HG03066 (cell line): ENCODE measurements around the gene KSR2.

ENCODE experiments used
- ATAC-seq: cut with Tn5 transposase; IDR thresholded peaks from one replicate; pipeline ENCODE4 v1.9.1; 2021; ENCODE audit warnings: low read depth; ENCODE audit not compliant: unreplicated experiment

Gene KSR2

GRCh38 chr12:117516034-117516433 lies 452.8 kb downstream of the KSR2 start:
- ATAC-seq, result no peak

DNA sequence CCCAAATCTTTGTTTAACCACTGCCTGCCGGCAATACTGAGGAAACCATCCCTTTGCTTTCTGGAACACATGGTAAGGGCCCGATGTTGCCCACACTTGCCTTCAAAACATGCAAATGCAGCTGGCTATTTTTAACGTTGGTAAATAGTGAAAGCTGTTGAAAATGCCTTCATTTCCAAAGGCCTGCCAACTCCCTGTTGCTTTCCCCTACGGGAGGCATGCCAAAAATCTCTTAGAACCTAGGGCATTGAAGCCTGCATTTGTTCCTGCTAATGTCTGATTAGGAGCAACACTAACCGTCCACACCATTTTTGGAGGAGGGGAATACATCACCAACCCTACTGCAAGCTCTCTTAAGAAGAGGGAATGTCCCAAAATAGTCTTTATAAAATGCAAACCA lies 454.8 kb downstream of the KSR2 start:
- no peak for ATAC-seq

GRCh38 chr12:117513353-117513752 lies 455.4 kb downstream of the KSR2 start:
- no peak for ATAC-seq

GRCh38 chr12:117508468-117508867 lies 460.3 kb downstream of the KSR2 start:
- ATAC-seq, result no peak

DNA sequence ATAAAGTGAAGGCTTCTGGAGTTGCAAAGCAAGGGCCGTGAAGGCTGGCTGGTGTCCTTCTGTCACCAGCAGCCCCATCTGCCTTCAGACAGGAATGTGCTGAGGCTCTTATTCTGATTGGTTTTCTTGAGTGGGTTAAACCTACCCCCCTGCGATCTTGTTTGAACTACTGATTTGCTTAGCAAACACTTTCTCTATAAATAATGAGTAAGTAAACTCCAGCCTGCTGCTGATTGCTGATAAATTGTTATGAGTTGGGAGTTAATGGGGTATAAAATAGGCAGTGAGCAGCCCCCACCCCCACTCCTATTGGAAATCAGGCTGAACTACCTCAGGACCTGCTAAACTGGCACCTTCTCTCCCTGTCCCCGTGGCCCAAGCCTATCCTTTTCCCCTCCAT lies 461.2 kb downstream of the KSR2 start:
- ATAC-seq, result no peak

GRCh38 chr12:117506333-117506732 lies 462.5 kb downstream of the KSR2 start:
- no peak for ATAC-seq

GRCh38 chr12:117502633-117503032 lies 466.2 kb downstream of the KSR2 start:
- ATAC-seq, result no peak

DNA sequence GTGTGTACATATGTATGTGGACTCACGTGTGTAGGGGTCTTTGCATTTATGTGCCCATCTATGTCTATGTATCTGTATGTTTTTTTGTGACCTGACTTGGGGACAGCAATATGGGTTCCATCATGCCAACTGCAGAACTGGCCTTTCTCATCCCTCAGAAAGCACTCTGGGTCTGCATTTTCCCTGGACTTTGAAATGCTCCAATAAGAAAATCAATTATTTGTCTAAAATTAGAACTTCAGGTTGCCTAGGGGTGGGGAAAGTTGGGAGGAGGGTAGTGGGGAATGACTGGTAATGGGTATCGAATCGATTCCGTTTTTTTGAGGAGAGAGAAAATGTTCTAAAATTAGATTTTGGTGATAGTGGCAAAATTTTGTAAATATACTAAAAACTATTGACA lies 466.6 kb downstream of the KSR2 start:
- no peak for ATAC-seq

DNA sequence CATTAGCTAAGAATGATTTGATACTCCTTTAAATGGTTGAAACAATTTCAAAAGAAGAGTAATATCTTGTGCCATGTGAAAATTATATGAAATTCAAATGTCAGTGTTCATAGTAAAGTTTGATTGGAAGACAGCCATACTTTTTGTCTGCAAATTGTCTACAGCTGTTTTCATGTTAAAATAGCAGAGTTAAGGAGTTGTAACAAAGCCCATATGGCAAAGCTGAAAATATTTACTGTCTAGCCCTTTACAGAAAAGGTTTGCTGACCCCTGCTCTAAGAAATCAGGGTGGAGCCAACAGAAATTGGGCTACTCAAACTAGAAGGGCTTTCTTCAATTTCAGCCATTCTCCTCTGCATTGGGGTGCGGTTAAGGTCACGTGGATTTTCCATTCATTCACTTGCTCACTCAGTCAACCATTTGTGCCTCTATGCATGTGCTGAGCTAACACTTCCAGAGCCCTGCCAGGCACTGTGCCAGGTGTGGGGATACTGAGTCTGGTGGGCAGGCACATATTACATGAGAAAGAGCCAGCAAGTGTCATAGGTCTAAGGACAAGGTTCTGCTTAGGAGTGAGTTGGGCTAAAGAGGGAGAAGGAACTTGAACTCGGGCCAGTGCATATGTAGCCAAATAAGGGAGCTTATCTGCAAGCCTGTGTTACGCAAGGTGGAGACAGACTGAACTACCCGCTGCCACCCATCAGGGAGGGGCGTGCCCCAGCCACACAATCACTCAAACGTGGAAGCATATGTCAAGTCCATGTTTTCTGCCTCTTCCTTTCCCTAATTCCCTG lies 467.5 kb downstream of the KSR2 start:
- ATAC-seq, result no peak

DNA sequence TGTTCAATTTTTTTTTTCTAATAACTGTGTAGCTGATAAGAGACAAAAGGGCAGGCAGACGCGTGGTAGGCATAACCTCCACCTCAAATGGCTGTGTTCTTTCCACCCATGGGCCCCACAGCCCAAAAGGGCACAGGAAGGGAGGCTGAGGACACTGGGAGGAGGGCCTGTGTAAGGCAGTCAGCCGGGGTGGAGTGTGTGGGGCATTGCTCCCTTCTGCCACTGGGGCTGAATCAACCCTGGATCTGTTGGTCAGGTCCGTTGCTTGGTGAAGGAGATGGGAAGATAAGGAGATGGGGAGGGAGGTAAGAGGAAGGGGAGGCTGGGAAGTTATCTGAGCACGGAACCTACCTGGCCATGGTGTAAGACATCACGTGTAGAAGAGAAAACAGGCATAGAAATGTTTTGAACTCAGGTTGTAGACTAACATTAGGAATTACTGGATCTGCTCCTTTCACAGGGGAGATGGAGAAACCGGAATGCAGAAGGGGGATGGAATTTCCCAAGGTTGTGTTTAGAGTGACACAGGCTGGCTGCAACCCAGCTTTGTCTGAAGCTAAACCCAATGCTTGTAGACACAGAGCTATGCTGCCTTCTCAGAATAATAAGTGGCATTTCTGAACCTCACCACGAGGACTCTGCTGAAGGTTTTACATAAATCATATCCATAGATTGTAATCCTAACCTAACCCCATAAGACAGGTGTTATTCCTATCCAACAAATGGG lies 468.9 kb downstream of the KSR2 start:
- ATAC-seq, result no peak

- no peak for ATAC-seq
Measured at GRCh38 chr12:117498880-117499279, 469.9 kb downstream of the KSR2 start.

GRCh38 chr12:117498256-117498655 lies 470.5 kb downstream of the KSR2 start:
- ATAC-seq, result no peak

- ATAC-seq, result no peak
Measured at GRCh38 chr12:117497407-117497806, 471.4 kb downstream of the KSR2 start.

DNA sequence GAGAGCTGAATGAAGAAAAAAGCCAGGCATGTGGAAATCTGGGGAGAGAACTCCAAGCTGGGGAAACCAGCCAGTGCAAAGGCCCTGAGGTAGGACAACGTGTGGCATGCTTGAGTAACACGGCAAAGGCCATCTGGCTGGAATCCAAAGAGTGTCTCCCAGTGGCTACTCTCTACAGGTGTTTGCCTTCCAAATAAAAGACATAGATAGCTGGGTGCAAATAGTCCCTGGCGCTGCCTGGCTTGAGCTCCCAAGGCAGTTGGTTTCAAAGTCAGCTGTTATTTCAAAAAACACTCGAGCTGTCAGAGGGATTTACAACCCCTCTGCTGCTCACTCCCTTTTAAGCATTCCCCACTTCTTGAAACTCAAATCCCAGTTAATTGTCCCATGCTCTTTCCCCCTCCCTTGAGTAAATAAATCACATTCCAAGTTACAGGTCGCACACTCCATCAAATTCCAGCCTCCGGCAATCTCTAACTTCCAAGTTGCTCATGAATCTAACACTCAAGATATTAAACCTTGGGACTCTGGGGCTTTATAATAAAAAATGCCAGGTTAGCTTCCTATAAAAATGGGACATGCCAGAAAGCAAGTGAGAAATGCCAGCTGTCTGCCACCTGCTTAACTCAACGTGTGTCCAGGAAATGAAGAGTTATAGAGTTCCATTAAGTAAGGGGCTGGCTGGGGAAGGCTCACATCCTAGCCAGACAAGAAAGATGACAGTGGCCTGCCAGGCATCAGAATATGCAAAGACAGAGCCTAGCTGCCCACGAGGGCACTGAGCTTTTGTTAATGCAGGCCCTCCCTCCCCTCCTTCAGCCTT lies 473.7 kb downstream of the KSR2 start:
- ATAC-seq, result no peak

- ATAC-seq, result no peak
Measured at GRCh38 chr12:117491711-117492110, 477.1 kb downstream of the KSR2 start.

DNA sequence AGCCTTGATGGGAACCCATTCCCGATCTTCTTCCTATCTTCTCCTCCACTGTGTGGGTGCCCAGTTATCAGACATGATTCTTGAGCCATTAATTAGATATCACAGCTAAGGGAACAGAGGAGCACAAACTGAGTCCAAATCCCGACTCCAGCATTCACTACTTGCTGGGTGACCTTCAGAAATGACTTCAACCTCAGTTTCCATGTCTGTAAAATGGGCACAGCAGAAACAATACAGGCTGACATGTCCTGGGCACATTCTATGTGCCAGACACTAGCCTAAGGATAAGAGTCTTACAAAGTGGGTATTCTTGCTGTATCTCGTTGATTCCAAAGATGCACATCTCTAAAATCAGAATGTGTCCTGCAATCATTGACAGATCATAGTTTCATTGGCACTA lies 478.7 kb downstream of the KSR2 start:
- no peak for ATAC-seq

GRCh38 chr12:117489671-117490070 lies 479.1 kb downstream of the KSR2 start:
- no peak for ATAC-seq

DNA sequence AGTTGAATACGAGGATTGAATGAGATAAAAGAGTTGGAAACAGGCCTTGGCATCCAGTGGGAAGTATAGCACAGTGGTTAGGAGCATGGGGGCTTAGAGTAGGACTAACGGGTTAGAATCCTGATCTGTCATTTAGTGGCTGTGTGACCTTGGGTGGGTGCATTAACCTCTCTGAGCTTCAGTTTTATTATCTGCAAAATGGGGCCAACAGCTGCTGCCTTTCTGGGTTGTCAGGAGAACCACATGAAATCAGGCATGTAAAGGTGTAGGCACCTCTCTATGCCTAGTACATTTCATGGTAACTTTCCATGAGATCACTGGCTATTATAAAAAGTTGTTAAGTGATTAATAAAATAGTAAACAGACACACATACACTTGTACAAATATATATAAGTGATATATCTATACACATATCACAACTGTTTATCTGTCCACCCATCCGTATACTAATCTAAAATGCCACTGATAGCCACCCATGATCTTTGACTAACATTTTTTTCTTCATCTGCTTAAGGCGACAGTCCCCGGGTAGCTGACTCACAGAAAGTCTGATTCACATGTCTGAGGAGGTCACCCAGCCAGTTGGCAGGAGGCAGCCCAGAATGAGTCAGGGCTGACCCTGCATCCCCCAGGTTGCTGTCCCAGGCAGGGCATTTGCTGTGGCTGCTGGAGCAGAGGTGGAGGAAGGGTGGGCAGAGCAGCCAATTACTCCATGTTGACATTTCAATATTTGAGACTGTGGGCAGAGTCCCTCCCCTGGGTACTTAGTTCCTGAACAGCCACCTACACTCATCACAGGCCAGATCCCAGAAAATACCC lies 481.7 kb downstream of the KSR2 start:
- no peak for ATAC-seq

- no peak for ATAC-seq
Measured at GRCh38 chr12:117485984-117486839, 482.6 kb downstream of the KSR2 start.
